Vagina (tissue), 2 donors: ENCODE data around the gene WWP2. TPM values are rescaled to one million over a fixed set of nuclear protein-coding genes. Genes with fewer than 3 reads are reported as not detected.

Experiments
- DNase-seq, 2 donors: peaks; one replicate each; pipeline ENCODE4 v3.0.0-alpha.2; 2017; ENCODE audit errors: extremely low spot score in 2 of 2
- H3K27ac ChIP-seq: fragments of 200-600 bp; sonication (generic); one replicate; pipeline ENCODE4 v1.5.1; 2019
- H3K27me3 ChIP-seq: fragments of 200-600 bp; sonication (generic); one replicate; pipeline ENCODE4 v1.5.1; 2019
- H3K36me3 ChIP-seq, 2 donors: fragments of 200-600 bp; sonication (generic); one replicate each; pipeline ENCODE4 v1.5.1; 2017 to 2019
- H3K4me1 ChIP-seq: fragments of 200-600 bp; sonication (generic); one replicate; pipeline ENCODE4 v1.5.1; 2019
- H3K4me3 ChIP-seq, 2 donors: fragments of 200-600 bp; sonication (generic); 1 replicate in 1 of 2; 2 replicates in 1 of 2; pipeline ENCODE4 v1.5.1; 2016 to 2019
- H3K9me3 ChIP-seq: fragments of 200-600 bp; sonication (generic); one replicate; pipeline ENCODE4 v1.5.1; 2019
- POLR2A ChIP-seq, 2 donors: fragments of 450-650 bp; IDR thresholded peaks; one replicate each; pipeline ENCODE4 v1.6.1; 2017; ENCODE audit warnings: antibody characterized with exemption in 2 of 2, mild to moderate bottlenecking in 2 of 2, moderate library complexity in 2 of 2
- POLR2AphosphoS5 ChIP-seq, 2 donors: sonication (generic); formaldehyde crosslinking; IDR thresholded peaks; one replicate each; pipeline ENCODE4 v1.9.0; 2017; ENCODE audit warnings: antibody characterized with exemption in 2 of 2, mild to moderate bottlenecking in 2 of 2, low read depth in 1 of 2; ENCODE audit not compliant: insufficient read depth in 1 of 2
- intact Hi-C: fragments of 100-400 bp; cut with DNase I; formaldehyde crosslinking; loops from one replicate; pipeline ENCODE4 v1.15.1; 2023
- total RNA-seq: library from RNA; depleted of rRNA; stranded (reverse); fragments of >200 nt; gene quantifications from one replicate; pipeline ENCODE4 v1.2.3, GENCODE V29; 2016
- TF ChIP-seq, protein P1 (sequence below), 3 experiments: fragments of 450-650 bp in 2 of 3; fragments of 200-600 bp in 1 of 3; sonication (generic) in 1 of 3; IDR thresholded peaks; one replicate each; pipeline ENCODE4 v1.5.1; 2017 to 2019; ENCODE audit warnings: antibody characterized with exemption in 3 of 3, mild to moderate bottlenecking in 2 of 3, moderate library complexity in 2 of 3

WWP2 gene
- total RNA-seq, 1 donor from 2014 or later = 26.0 TPM

DNA sequence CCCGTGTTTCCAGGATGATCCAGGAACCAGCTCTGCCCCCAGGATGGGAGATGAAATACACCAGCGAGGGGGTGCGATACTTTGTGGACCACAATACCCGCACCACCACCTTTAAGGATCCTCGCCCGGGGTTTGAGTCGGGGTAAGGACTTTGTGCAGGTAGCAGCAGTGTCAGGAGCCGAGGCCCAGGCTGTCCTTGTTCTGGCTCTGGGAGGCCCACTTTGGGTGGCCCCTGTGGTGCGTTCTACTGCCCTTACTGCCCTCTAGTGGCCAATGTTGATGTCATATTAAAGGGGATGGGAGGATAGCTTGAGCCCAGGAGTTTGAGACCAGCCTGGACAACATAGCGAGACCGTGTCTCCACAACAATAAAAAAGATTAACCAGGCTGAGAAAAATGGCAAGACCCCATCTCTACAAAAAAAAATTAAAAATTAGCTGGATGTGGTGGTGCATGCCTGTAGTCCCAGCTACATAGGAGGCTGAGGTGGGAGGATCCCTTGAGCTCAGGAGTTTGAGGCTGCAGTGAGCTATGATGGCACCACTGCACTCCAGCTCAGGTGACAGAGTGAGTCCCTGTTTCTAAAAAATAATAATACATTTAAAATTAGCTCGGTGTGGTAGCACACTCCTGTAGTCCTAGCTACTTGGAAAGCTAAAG, 168.1 kb downstream of the WWP2 start:
- TF ChIP-seq, protein P1, sequence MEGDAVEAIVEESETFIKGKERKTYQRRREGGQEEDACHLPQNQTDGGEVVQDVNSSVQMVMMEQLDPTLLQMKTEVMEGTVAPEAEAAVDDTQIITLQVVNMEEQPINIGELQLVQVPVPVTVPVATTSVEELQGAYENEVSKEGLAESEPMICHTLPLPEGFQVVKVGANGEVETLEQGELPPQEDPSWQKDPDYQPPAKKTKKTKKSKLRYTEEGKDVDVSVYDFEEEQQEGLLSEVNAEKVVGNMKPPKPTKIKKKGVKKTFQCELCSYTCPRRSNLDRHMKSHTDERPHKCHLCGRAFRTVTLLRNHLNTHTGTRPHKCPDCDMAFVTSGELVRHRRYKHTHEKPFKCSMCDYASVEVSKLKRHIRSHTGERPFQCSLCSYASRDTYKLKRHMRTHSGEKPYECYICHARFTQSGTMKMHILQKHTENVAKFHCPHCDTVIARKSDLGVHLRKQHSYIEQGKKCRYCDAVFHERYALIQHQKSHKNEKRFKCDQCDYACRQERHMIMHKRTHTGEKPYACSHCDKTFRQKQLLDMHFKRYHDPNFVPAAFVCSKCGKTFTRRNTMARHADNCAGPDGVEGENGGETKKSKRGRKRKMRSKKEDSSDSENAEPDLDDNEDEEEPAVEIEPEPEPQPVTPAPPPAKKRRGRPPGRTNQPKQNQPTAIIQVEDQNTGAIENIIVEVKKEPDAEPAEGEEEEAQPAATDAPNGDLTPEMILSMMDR (IDR thresholded peaks at IDR 0.05) = peak; percentile 65 to 81 (median 69)
- TF ChIP-seq POLR2A (IDR thresholded peaks at IDR 0.05) (no peak), POLR2AphosphoS5 (IDR thresholded peaks at IDR 0.05; ENCODE audit: insufficient read depth in 1 of 2, low read depth in 1 of 2) (no peak)
- Histone ChIP-seq H3K9me3 (no peaks in the 10 kb centered on the region), H3K4me1 (peaks cover 31% of the 10 kb centered on the region), H3K27me3 (no peaks in the 10 kb centered on the region), H3K36me3 (peaks cover 0 to 46% of the 10 kb centered on the region in 2 donors), H3K4me3 (no peak overlapping the region), H3K27ac (no peak overlapping the region)
- no peak for DNase-seq
- intact Hi-C loops = loop anchor here (2.0 kb wide), 1 partner anchor 131 kb away; no protein-coding TSS in a partner anchor

DNA sequence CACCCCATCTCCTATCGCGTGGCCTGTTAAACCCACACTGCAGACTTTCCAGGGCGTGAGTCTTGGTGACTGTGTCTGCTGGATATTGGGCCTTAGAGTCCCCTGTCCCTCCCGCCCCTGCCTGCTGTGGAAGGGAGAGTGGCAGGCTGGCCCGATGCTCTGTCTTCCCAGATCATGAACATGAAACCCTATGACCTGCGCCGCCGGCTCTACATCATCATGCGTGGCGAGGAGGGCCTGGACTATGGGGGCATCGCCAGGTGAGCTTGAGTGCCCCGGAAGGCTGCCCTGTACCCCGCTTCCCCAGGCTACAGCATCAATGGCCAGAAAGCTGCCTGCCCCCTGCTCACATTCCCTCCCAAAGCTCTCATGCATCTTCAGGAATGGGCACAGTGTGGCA, 169.5 kb downstream of the WWP2 start:
- Histone ChIP-seq H3K27ac (no peak overlapping the region), H3K4me3 (no peak overlapping the region), H3K9me3 (no peaks in the 10 kb centered on the region), H3K36me3 (peaks cover 0 to 59% of the 10 kb centered on the region in 2 donors), H3K27me3 (no peaks in the 10 kb centered on the region), H3K4me1 (peaks cover 17% of the 10 kb centered on the region)
- intact Hi-C loops = loop anchor here (2.0 kb wide), 1 partner anchor 133 kb away; no protein-coding TSS in a partner anchor
- TF ChIP-seq POLR2A (IDR thresholded peaks at IDR 0.05) = no peak
- DNase-seq = no peak

DNA sequence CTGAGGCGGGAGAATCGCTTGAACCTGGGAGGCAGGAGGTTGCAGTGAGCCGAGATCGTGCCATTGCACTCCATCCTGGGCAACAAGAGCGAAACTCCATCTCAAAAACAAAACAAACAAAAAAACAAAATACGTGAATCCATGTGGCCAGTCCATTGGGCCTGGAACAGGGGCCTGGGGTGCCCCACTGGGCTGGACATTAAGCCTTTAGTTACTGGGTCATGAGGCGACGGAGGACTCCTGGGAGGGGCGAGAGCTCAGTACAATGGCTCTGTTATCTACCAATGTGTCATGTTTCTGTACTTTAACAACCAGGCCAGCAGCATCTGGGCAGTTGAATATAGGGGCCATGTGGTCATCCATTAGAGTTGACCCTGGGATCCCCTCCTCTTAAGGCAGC, 170.1 kb downstream of the WWP2 start:
- DNase-seq = no peak
- Histone ChIP-seq H3K4me3 (no peak overlapping the region), H3K36me3 (peaks cover 0 to 65% of the 10 kb centered on the region in 2 donors), H3K4me1 (peaks cover 11% of the 10 kb centered on the region), H3K9me3 (no peaks in the 10 kb centered on the region), H3K27me3 (no peaks in the 10 kb centered on the region), H3K27ac (no peak overlapping the region)
- no peak for TF ChIP-seq POLR2AphosphoS5 (IDR thresholded peaks at IDR 0.05; ENCODE audit: insufficient read depth in 1 of 2, low read depth in 1 of 2)
- TF ChIP-seq, protein P1 (IDR thresholded peaks at IDR 0.05) = no peak
- no peak for TF ChIP-seq POLR2A (IDR thresholded peaks at IDR 0.05)
- intact Hi-C loops = no loop called here

DNA sequence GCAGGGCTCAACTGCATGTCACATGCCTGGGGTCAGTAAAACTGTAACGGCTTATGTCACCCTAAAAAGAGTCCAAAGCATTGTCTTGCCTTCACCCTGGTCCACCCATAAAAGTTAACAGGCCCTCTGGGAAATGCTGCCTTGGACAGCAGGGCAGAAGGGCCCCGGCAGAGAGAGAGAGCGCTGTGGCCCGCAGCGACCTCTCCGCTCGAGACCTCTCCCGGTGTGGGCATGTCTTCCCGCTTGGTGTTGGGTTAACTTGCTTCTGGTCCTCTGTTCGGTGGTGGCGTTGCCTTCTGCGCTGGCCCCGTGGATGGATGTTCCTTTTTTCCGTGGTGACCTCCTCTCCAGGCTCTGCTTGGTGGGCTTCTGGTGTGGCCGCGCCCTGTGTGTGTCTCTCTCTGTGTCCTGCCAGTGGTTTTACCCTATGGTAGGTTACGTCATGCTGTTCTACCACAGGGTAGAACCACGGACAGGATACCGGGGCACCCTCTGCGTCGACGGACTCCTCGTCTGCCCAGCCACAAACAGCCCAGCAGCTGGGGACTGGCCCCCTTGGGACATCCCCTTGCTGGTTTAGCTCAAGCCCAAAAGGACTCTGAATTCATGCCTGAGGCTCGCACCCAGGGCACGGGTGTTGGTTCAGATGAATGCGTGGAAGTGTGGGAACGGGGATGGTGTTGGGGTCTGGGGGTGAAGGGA, 170.7 kb downstream of the WWP2 start:
- no peak for DNase-seq
- Histone ChIP-seq H3K27me3 (no peaks in the 10 kb centered on the region), H3K4me1 (peaks cover 5% of the 10 kb centered on the region), H3K4me3 (no peak overlapping the region), H3K36me3 (peaks cover 0 to 70% of the 10 kb centered on the region in 2 donors), H3K27ac (no peak overlapping the region), H3K9me3 (no peaks in the 10 kb centered on the region)
- no peak for TF ChIP-seq POLR2AphosphoS5 (IDR thresholded peaks at IDR 0.05; ENCODE audit: insufficient read depth in 1 of 2, low read depth in 1 of 2)
- no peak for TF ChIP-seq POLR2A (IDR thresholded peaks at IDR 0.05)
- TF ChIP-seq, protein P1 (IDR thresholded peaks at IDR 0.05) = no peak
- intact Hi-C loops = no loop called here

DNA sequence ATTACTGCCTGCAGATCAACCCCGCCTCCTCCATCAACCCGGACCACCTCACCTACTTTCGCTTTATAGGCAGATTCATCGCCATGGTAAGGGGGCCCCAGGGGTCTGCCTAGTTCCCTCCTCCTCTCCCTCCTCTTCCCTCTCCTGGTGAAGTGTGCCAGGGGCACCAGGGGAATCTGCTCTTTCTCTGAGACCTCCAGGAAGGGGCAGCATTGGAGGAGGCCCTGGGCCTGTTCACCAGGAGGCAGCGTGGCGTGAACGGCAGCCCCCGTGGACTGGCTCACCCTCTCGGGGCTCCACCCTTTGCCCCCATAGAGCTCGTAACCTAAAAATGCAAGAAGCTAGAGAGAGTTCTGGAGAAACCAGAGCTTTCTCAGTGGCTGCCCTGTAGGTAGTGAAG, 171.9 kb downstream of the WWP2 start:
- Histone ChIP-seq H3K4me3 (no peak overlapping the region), H3K4me1 (peaks cover 5% of the 10 kb centered on the region), H3K9me3 (no peaks in the 10 kb centered on the region), H3K27ac (no peak overlapping the region), H3K27me3 (no peaks in the 10 kb centered on the region), H3K36me3 (peaks cover 0 to 80% of the 10 kb centered on the region in 2 donors)
- TF ChIP-seq POLR2AphosphoS5 (IDR thresholded peaks at IDR 0.05; ENCODE audit: insufficient read depth in 1 of 2, low read depth in 1 of 2) (no peak), POLR2A (IDR thresholded peaks at IDR 0.05) (no peak)
- TF ChIP-seq, protein P1 (IDR thresholded peaks at IDR 0.05) = no peak
- intact Hi-C loops = no loop called here
- no peak for DNase-seq
